ENCODE measurements around the gene ABHD11. TPM values are rescaled to one million over a fixed set of nuclear protein-coding genes. Genes with fewer than 3 reads are reported as not detected.

Gene ABHD11
- total and polyA plus RNA-seq, 9 of the 15 experiments (the other 6 are each of a cell fraction or from before 2014, with no cell fraction given): 7.7 to 44.2 (median 18.9) TPM

GRCh38 chr7:73701357-73701995, 37.1 kb downstream of the ABHD11 start (continued):
- TF ChIP-seq USF1 (CRISPR knock-in tag; IDR thresholded peaks at IDR 0.05): peak; percentile 30
- TF ChIP-seq HLTF (IDR thresholded peaks at IDR 0.05): peak; percentile 31; the same call in 1 of the 2 replicates
- no peak for TF ChIP-seq ZNF408 (CRISPR knock-in tag; IDR thresholded peaks at IDR 0.05; ENCODE audit: low read depth)
- TF ChIP-seq ZBTB33 (CRISPR knock-in tag; IDR thresholded peaks at IDR 0.05): peak; percentile 55; the same call in 1 of the 2 replicates
- no peak for TF ChIP-seq ATF1 (CRISPR knock-in tag; IDR thresholded peaks at IDR 0.05)
- peak; percentile 76 for TF ChIP-seq ATF1 (tag; IDR thresholded peaks at IDR 0.05)
- peak in 1 of 2 experiments; percentile 38; a peak in 1 of 4 replicates for TF ChIP-seq ETV6 (IDR thresholded peaks at IDR 0.05; ENCODE audit: borderline replicate concordance in 1 of 2, low read depth in 2 of 2, low read length in 1 of 2)
- no peak for TF ChIP-seq ETV6 (CRISPR knock-in tag; IDR thresholded peaks at IDR 0.05; ENCODE audit: borderline replicate concordance)
- peak; percentile 82 for TF ChIP-seq SMARCA5 (IDR thresholded peaks at IDR 0.05)
- 0 out of 2 replicates have a peak, but pooled peaks have one; percentile 9 for TF ChIP-seq STAT5A (IDR thresholded peaks at IDR 0.05; ENCODE audit: borderline replicate concordance, low read length)
- no peak for TF ChIP-seq PRDM10 (IDR thresholded peaks at IDR 0.05; ENCODE audit: partially characterized antibody)
- peak; percentile 50 for TF ChIP-seq ATF7 (IDR thresholded peaks at IDR 0.05)
- peak; percentile 59; the same call in 1 of the 2 replicates for TF ChIP-seq CTBP1 (IDR thresholded peaks at IDR 0.05; ENCODE audit: borderline replicate concordance)
- TF ChIP-seq TSC22D4 (tag; IDR thresholded peaks at IDR 0.05): no peak
- peak; percentile 93 for TF ChIP-seq CREB3L1 (IDR thresholded peaks at IDR 0.05; ENCODE audit: borderline replicate concordance, low read depth)
- TF ChIP-seq KLF16 (IDR thresholded peaks at IDR 0.05): 0 out of 2 replicates have a peak, but pooled peaks have one; percentile 18
- TF ChIP-seq SMARCE1 (IDR thresholded peaks at IDR 0.05): 0 out of 2 replicates have a peak, but pooled peaks have one; percentile 28

Data from K562 (cell line).